ENCODE measurements around the gene MRPS5.

Gene MRPS5

DNA sequence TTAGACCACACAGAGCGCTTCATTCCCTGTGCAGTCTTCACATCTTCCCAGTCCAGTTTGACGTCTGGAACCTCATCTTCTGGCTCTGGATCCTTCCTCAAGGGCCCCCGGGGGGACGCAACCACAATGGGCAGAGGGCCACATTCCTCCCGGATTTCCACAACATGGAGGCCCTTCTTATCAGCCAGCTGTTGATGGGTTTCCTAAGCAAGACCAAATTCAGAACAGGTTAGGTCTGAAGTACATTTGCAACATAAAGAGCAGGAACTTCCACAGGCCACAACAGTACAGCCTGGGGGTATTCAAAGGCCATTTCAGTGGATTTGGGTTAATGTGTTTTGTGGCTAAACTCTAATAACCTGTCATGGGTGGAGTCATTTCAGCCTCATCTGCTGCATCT, 34.2 kb downstream of the MRPS5 start:
- FAIRE-seq = no peak

- no peak for FAIRE-seq
Observed at GRCh38 chr2:95086017-95086416, 35.6 kb downstream of the MRPS5 start.

GRCh38 chr2:95082477-95082876, 39.1 kb downstream of the MRPS5 start:
- no peak for FAIRE-seq

GRCh38 chr2:95079199-95079683, 42.4 kb downstream of the MRPS5 start:
- no peak for FAIRE-seq

DNA sequence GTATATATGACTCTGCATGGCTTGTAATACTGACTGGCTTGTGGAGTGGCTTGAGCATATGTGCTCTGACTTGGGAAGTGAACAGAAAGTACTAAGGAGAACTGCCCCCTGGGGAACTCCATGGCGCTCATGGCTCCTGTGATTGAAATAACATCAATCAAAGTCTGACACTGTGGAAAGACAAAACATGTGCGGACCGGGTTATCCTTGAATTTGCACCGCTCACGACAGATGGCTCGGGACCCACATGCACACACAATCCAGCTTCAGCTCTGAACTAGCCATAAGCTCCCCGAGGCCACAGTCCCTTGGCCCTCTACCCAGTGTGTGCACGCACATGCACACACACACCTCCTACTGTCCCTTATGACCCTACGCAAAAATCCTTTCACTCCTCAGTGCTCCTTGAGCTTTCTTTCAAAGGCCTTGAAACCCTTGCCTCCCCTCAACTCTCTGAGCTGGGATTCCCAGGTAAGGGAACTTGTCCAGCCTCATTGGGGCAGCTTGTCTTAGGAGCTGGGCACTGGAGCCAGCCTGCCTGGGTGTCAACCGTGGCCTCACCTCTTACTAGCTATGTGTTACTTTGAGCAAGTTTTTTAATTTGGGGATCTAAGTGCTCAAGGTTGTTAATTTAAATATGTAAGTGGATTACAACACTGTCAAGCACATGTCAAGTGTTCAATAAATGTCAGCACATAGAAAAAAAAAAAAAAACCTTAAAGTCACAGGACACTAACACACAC, 43.6 kb downstream of the MRPS5 start:
- FAIRE-seq = no peak

DNA sequence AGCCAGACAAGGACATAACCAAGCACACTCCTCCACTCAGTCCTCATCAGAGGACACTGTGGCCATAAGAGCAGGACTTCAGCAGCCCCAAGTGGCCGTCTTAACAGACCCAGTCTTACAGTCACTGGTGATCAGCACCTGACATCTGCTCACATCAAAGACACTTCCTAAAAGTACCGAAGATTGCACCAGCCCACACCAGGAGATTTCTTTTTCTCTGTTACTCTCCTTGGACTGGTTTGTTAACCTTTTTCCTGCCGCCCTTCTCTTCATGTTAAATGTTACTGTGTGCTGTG, 44.1 kb downstream of the MRPS5 start:
- FAIRE-seq = no peak

- no peak for FAIRE-seq
Observed at GRCh38 chr2:95076705-95077529, 44.7 kb downstream of the MRPS5 start.

- FAIRE-seq = no peak
Observed at GRCh38 chr2:95075440-95076132, 46.0 kb downstream of the MRPS5 start.

DNA sequence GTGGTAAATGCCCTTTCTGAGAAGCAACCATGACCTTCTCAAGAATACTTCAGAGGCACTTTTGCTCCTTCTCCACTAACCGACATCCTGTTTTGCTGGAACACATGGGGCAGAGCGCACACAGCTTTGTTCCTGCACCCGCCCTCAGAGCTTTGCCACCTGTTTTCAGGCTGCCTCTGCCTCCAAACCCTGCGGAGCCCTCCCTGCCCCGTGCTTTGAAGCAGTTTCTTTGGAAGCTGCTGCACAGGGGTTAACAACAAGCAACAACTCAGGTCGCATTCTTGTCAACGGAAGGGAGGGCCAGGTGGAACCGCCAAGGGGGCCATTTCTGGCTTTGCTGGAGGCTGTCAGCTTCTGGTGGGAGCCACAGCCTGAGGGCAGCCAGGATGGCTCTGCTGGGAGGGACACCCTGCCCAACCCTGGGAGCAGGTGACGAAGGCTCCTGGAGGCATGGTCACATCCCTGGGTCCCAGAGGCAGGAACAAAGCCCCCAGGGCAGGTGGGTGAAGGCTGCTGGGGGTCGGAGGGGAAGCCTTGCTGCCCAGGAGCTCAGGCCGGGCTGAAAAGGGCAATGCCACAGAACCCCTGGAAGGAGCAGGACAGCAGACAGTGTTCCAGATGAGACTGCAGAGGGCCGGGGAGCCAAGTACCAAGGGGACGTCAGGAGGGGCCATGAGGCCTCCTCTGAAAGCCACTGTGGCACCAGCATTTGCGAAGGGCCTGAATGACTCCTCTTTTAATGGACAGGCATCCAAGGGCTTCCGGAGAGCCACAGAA, 46.8 kb downstream of the MRPS5 start:
- no peak for FAIRE-seq

- no peak for FAIRE-seq
Observed at GRCh38 chr2:95073856-95074662, 47.5 kb downstream of the MRPS5 start.

DNA sequence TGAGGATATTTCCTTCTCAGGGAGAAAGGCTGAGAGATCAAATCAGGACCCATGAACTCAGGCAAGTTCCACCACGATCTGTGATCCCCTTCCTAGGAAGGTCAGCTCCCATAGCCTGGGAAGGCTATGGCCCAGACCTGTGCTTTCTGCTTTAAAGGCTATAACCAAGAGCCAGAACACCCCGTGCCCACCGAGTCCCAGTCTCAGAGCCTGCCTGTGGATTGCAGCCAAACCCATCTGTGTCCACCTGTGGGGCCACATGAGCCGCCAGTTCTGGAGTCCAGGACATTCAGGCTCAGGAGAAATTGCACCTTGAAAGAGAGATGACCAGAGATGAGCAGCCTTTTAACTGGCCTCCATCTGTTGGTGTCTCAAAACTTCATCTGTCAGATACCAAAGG, 49.2 kb downstream of the MRPS5 start:
- FAIRE-seq = no peak

DNA sequence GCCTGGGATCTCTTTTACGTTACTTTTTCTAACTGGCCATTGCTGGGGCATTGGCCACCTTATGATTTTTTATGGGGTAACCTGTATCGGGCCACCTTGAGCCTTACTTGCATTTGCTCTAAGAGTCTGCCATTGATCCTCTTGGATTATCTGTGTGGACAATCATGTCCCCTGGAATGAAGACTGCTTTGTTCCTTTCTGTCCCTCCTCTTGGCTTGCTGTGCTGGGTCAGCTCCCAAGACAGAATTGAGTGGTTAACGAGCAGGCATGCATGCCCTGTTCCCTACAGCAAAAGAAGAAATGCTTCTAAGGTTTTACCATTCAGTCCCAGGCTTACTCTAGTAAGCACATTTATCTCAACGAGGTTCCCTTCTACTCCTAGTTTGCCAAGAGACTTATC, 49.8 kb downstream of the MRPS5 start:
- no peak for FAIRE-seq

GRCh38 chr2:95069465-95069864, 52.1 kb downstream of the MRPS5 start:
- FAIRE-seq = no peak

- no peak for FAIRE-seq
Observed at GRCh38 chr2:95068256-95068655, 53.4 kb downstream of the MRPS5 start.

GRCh38 chr2:95063086-95063958, 58.3 kb downstream of the MRPS5 start:
- no peak for FAIRE-seq

DNA sequence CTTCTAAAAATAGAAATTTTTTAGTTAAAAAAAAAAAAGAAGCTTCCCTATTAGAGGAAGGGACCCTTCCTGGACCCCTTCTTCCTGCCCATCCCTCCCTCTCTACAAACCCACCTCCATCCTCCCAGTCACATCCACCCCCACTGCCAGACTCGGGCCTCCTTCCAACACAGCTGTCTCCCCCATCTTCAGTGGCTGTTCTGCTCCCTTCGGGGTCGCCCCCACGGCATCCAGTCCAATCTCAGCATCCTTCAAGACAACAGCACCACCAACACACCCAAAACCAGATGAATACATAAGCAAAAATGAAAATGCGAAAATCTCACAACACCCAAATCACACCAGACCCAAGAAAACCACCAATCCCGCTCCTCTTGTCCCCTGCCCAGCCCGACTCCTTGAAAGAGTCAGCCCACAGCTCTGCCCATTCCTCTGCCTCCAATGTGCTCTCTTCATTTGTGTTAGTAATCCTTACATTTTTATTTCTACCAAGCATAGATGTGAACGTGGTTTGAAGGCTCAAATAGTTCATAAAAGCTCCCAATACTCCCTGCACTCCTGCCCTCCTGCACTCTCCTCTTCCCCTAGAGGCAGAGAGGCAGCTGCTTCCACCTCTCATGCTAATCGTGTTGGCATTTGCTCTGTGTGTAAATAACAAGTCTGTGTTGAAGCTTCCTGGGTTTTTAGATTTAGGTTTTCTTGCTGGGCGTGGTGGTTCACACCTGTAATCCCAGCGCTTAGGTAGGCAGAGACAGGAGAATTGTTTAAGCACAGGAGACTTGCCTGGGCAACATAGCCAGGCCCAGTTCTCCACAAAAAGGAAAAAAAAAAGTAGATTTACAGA, 59.1 kb downstream of the MRPS5 start:
- FAIRE-seq = no peak

DNA sequence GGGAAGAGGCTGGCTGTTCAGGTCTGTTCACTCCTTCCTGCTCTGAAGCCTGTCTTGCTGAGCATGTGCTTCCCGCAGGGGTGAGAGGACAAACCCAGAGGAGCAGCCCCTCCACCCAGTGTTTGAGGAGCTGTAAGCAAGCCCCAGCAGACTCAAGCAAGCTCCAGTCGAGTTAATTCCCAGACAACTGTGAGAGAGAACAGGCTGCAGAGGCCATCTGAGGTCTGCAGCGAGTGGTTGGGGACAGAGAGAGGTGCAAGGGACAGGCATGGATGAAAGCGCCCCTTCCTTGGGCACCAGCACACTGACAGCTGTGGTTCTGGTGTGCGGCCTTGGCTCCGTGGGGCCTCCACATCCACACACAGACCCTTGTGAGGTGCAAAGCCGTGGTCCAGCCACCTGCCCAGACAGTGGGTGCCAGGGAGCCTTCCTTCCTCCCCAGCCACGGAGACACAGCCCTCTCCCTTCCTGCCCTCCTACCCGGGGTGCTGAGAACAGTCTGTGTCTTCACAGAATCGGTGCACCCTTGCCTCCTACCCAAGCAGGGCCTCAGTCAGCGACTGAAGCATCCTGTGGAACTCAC, 59.9 kb downstream of the MRPS5 start:
- FAIRE-seq = no peak

DNA sequence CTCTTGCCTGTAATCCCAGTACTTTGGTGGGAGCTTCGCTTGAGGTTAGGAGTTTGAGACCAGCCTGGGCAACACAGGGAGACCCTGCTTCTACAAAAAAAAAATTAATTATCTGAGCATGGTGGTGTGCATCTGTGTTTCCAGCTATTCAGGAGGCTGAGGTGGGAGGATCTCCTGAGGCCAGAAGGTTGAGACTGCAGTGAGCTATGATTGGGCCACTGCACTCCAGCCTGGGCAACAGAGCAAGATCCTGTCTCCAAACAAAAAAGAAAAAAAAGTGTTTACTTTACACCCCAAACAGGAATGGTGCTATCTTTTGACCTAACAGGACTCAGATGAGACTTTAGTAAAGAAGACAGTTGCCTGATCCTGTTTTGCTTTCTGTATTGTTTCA, 60.5 kb downstream of the MRPS5 start:
- FAIRE-seq = no peak

- no peak for FAIRE-seq
Observed at GRCh38 chr2:95060446-95061118, 61.0 kb downstream of the MRPS5 start.

All from endometrium (tissue), 2 donors.